K562 (cell line): Measurements from ENCODE around the gene ZNF432. TPM values are rescaled to one million over a fixed set of nuclear protein-coding genes. Genes with fewer than 3 reads are reported as not detected.

Source experiments
- ADNP ChIP-seq: fragments of 200-800 bp; sonication (Bioruptor generic); IDR thresholded peaks from 2 replicates; pipeline ENCODE4 v1.6.1; 2016; ENCODE audit warnings: missing genetic modification characterization, missing compliant biosample characterization
- CBFA2T2 ChIP-seq: fragments of 450-650 bp; conservative IDR thresholded peaks from 2 replicates; pipeline ENCODE4 v1.6.1; 2017; ENCODE audit warnings: mild to moderate bottlenecking
- DACH1 ChIP-seq: fragments of 450-650 bp; IDR thresholded peaks from 2 replicates; pipeline ENCODE4 v1.6.1; 2018; ENCODE audit not compliant: partially characterized antibody
- DIDO1 ChIP-seq: fragments of 450-650 bp; IDR thresholded peaks from 2 replicates; pipeline ENCODE4 v1.6.1; 2016; ENCODE audit warnings: low read depth, missing biosample characterization, missing genetic modification characterization
- GATAD2B ChIP-seq: fragments of 450-650 bp; IDR thresholded peaks from 2 replicates; pipeline ENCODE4 v1.6.1; 2017; ENCODE audit warnings: mild to moderate bottlenecking, borderline replicate concordance
- GTF2A2 ChIP-seq: IDR thresholded peaks from 2 replicates; pipeline ENCODE4 v1.6.1; 2016; ENCODE audit warnings: mild to moderate bottlenecking, missing genetic modification characterization, missing compliant biosample characterization
- GTF2F1 ChIP-seq: IDR thresholded peaks from 2 replicates; pipeline ENCODE4 v1.6.1; 2011; ENCODE audit warnings: low read depth, low read length, improper control_type of control experiment
- HDAC2 ChIP-seq: fragments of 450-650 bp; IDR thresholded peaks from 2 replicates; pipeline ENCODE4 v1.6.1; 2016; ENCODE audit warnings: mild to moderate bottlenecking
- HMGN3 ChIP-seq: IDR thresholded peaks from 2 replicates; pipeline ENCODE4 v1.6.1; 2011; ENCODE audit warnings: borderline replicate concordance, low read depth, mild to moderate bottlenecking, mixed read lengths, low read length; ENCODE audit not compliant: insufficient read length; ENCODE audit errors: extremely low read depth
- KLF13 ChIP-seq: fragments of 450-650 bp; IDR thresholded peaks from 2 replicates; pipeline ENCODE4 v1.6.1; 2016; ENCODE audit warnings: missing genetic modification characterization, low read depth, mild to moderate bottlenecking, missing compliant biosample characterization, moderate library complexity, borderline replicate concordance
- MAZ ChIP-seq, 2 experiments: fragments of 450-650 bp in 1 of 2; sonication (generic) in 1 of 2; formaldehyde crosslinking; IDR thresholded peaks in 1 of 2; conservative IDR thresholded peaks in 1 of 2; 2 replicates each; pipeline versions ENCODE4 v1.4.0 to v1.5.0; 2020; ENCODE audit warnings: mild to moderate bottlenecking in 1 of 2, missing genetic modification reagents in 1 of 2
- MEF2D ChIP-seq: conservative IDR thresholded peaks from 2 replicates; pipeline ENCODE4 v1.6.1; 2016; ENCODE audit warnings: low read depth, missing genetic modification characterization, missing compliant biosample characterization
- NRF1 ChIP-seq, 2 experiments: fragments of 450-650 bp; IDR thresholded peaks in 1 of 2; conservative IDR thresholded peaks in 1 of 2; 2 replicates each; pipeline ENCODE4 v1.6.1; 2014; ENCODE audit warnings: mild to moderate bottlenecking in 2 of 2
- PTRF ChIP-seq: fragments of 450-650 bp; IDR thresholded peaks from 2 replicates; pipeline ENCODE4 v1.6.1; 2016; ENCODE audit warnings: mild to moderate bottlenecking, missing genetic modification characterization, missing compliant biosample characterization
- SIRT6 ChIP-seq: IDR thresholded peaks from one replicate; pipeline ENCODE4 v1.6.1; 2012; ENCODE audit warnings: low read depth, mild to moderate bottlenecking, control low read depth, inconsistent platforms, low read length, moderate library complexity
- SRSF9 ChIP-seq: fragments of 200-400 bp; formaldehyde crosslinking; IDR thresholded peaks from 2 replicates; pipeline ENCODE4 v1.6.1; 2017; ENCODE audit warnings: low read depth, low read length, borderline replicate concordance
- STAG1 ChIP-seq: sonication (generic); formaldehyde crosslinking; IDR thresholded peaks from 2 replicates; pipeline ENCODE4 v1.5.0; 2020; ENCODE audit warnings: missing genetic modification reagents, borderline replicate concordance
- TAF15 ChIP-seq: fragments of 200-400 bp; formaldehyde crosslinking; IDR thresholded peaks from 2 replicates; pipeline ENCODE4 v1.6.1; 2017; ENCODE audit warnings: mild to moderate bottlenecking, low read depth, low read length, moderate library complexity
- TAL1 ChIP-seq: fragments of 450-650 bp; IDR thresholded peaks from 2 replicates; pipeline ENCODE4 v1.6.1; 2016; ENCODE audit warnings: mild to moderate bottlenecking
- TGIF2 ChIP-seq: sonication (generic); formaldehyde crosslinking; IDR thresholded peaks from 2 replicates; pipeline ENCODE4 v1.8.1; 2022; ENCODE audit warnings: mild to moderate bottlenecking, missing genetic modification reagents, moderate library complexity
- ZFPM2 ChIP-seq: fragments of 250-450 bp; sonication (Bioruptor Pico); IDR thresholded peaks from 2 replicates; pipeline ENCODE4 v1.5.1; 2022; ENCODE audit warnings: mild to moderate bottlenecking
- ZNF174 ChIP-seq: fragments of 250-450 bp; sonication (Bioruptor Pico); IDR thresholded peaks from 2 replicates; pipeline ENCODE4 v1.4.0; 2020; ENCODE audit warnings: mild to moderate bottlenecking
- ZNF239 ChIP-seq: fragments of 250-450 bp; sonication (Bioruptor Pico); IDR thresholded peaks from 2 replicates; pipeline ENCODE4 v1.4.0; 2020; ENCODE audit warnings: mild to moderate bottlenecking
- ZNF253 ChIP-seq: fragments of 250-450 bp; sonication (Bioruptor Pico); conservative IDR thresholded peaks from 2 replicates; pipeline ENCODE4 v1.6.1; 2021; ENCODE audit warnings: mild to moderate bottlenecking
- ZNF431 ChIP-seq: sonication (generic); formaldehyde crosslinking; IDR thresholded peaks from 2 replicates; pipeline ENCODE4 v1.8.0; 2022; ENCODE audit warnings: mild to moderate bottlenecking, missing genetic modification reagents
- polyA plus RNA-seq, 8 experiments: library from polyadenylated mRNA; depleted of rRNA in 4 of 8; stranded (reverse) in 5 of 8; unstranded in 3 of 8; fragments of >200 nt; fragmentation: Nextera tagmentation in 2 of 8; fragmentation: Illumina TruSeq in 1 of 8; extraction: Ambion mirVana in 2 of 8; extraction: Trizol in 1 of 8; gene quantifications; 2 replicates each; pipeline versions ENCODE4 v1.2.1 to v1.2.3, GENCODE V29; 2011 to 2014; ENCODE audit warnings: inconsistent platforms in 1 of 8, missing spikeins in 1 of 8
- total RNA-seq, 7 experiments: library from RNA; depleted of rRNA in 6 of 7; stranded (reverse); fragments of >200 nt in 6 of 7; fragmentation: Illumina TruSeq in 2 of 7; extraction: Trizol in 2 of 7; gene quantifications; 2 replicates each; pipeline versions ENCODE4 v1.2.1 to v1.2.3, GENCODE V29; 2011 to 2021; ENCODE audit warnings: low replicate concordance in 1 of 7
- TF ChIP-seq, protein P1 (sequence below): sonication (generic); IDR thresholded peaks from 2 replicates; pipeline ENCODE4 v1.6.1; 2016
- TF ChIP-seq, protein P2 (sequence below): fragments of 450-650 bp; formaldehyde crosslinking; conservative IDR thresholded peaks from 2 replicates; pipeline ENCODE4 v1.4.0; 2022; ENCODE audit warnings: mild to moderate bottlenecking, missing genetic modification characterization

ZNF432 gene
- total and polyA plus RNA-seq, 9 of the 15 experiments (the other 6 are each of a cell fraction or from before 2014, with no cell fraction given) = 2.6 to 6.8 (median 4.0) TPM

DNA sequence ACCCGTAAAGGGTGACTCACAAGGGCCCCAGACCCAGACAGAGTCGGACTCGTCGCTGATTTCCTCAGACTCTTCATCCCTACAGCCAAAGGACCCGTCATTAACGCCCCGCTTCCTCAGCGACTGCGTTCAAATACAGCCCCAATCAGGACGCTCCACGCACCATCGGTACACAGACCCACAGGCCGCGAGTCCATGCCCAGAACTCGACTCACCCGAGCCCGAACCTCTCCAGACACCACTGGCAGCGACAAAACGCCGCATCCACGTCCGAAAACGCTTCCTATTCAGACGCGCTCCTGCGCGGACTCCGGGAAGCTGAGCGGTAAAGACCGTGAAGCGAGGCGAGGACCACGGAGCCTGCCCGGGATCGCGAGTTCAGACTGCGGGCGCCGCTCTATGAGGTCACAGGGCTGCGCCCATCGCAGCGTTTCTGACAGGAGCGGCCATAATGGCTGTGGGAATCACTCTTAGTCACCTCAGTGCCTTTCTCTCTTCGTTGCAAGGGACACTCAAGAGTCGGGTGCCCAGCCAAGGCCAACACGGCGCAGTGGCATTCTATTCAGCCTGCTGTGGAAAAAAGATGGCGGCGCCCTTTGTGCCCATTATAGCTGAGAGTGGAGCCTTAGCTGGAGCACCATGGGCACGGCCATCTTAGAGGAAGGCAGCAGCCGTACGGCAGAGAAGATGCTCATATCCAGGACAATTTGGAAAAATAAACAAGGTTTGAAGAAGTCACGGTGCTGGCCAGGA lies 20.4 kb downstream of the ZNF432 start, which contains the start of gene ZNF614 (continued):
- TF ChIP-seq MAZ (CRISPR knock-in tag; conservative IDR thresholded peaks at IDR 0.05 in 1 of 2, IDR thresholded peaks at IDR 0.05 in 1 of 2) = peak in 1 of 2 experiments; percentile 83; a peak in 2 of 4 replicates
- no peak for TF ChIP-seq DACH1
- TF ChIP-seq HMGN3 = peak; percentile 69
- TF ChIP-seq KLF13 = no peak
- peak; percentile 15; the same call in 1 of the 2 replicates for TF ChIP-seq TGIF2 (CRISPR knock-in tag)
- TF ChIP-seq TAL1 = no peak
- TF ChIP-seq DIDO1 (tag) = peak; percentile 95
- no peak for TF ChIP-seq ZFPM2 (CRISPR knock-in tag)
- TF ChIP-seq ZNF239 = no peak
- peak; percentile 74 to 80 for TF ChIP-seq NRF1 (conservative IDR thresholded peaks at IDR 0.05 in 1 of 2, IDR thresholded peaks at IDR 0.05 in 1 of 2)
- TF ChIP-seq TAF15 = no peak
- no peak for TF ChIP-seq CBFA2T2
- TF ChIP-seq ZNF253 (CRISPR knock-in tag) = no peak
- TF ChIP-seq GTF2A2 (tag) = no peak
- TF ChIP-seq PTRF (tag) = no peak
- no peak for TF ChIP-seq ADNP (tag)
- no peak for TF ChIP-seq STAG1 (CRISPR knock-in tag)
- TF ChIP-seq, protein P1, sequence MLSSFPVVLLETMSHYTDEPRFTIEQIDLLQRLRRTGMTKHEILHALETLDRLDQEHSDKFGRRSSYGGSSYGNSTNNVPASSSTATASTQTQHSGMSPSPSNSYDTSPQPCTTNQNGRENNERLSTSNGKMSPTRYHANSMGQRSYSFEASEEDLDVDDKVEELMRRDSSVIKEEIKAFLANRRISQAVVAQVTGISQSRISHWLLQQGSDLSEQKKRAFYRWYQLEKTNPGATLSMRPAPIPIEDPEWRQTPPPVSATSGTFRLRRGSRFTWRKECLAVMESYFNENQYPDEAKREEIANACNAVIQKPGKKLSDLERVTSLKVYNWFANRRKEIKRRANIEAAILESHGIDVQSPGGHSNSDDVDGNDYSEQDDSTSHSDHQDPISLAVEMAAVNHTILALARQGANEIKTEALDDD = no peak
- TF ChIP-seq SIRT6 = no peak
- TF ChIP-seq MEF2D (tag) = peak; percentile 73; the same call in 1 of the 2 replicates
- no peak for TF ChIP-seq GATAD2B
- no peak for TF ChIP-seq ZNF431
- peak; percentile 77; the same call in 1 of the 2 replicates for TF ChIP-seq GTF2F1
- no peak for TF ChIP-seq ZNF174 (CRISPR knock-in tag)
- no peak for TF ChIP-seq SRSF9
- TF ChIP-seq, protein P2, sequence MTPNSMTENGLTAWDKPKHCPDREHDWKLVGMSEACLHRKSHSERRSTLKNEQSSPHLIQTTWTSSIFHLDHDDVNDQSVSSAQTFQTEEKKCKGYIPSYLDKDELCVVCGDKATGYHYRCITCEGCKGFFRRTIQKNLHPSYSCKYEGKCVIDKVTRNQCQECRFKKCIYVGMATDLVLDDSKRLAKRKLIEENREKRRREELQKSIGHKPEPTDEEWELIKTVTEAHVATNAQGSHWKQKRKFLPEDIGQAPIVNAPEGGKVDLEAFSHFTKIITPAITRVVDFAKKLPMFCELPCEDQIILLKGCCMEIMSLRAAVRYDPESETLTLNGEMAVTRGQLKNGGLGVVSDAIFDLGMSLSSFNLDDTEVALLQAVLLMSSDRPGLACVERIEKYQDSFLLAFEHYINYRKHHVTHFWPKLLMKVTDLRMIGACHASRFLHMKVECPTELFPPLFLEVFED (CRISPR knock-in tag) = 0 out of 2 replicates have a peak, but pooled peaks have one; percentile 18
- 0 out of 2 replicates have a peak, but pooled peaks have one; percentile 65 for TF ChIP-seq HDAC2
